HT1080 (cell line): ENCODE data around the gene JDP2. TPM values are rescaled to one million over a fixed set of nuclear protein-coding genes. Genes with fewer than 3 reads are reported as not detected.
A peak's percentile ranks its signal among the peaks of the same experiment; 100 is the strongest.

Experiments
- DNase-seq: peaks from one replicate; pipeline ENCODE4 v3.0.0-alpha.2; 2015; ENCODE audit warnings: low read depth
- total RNA-seq: library from RNA; depleted of rRNA; stranded (reverse); fragments of >200 nt; shearing (Covaris generic); gene quantifications from 2 replicates; pipeline ENCODE4 v1.2.3, GENCODE V29; 2014

JDP2 gene
- total RNA-seq, 1 experiment from 2014 or later = 29.3 TPM

DNA sequence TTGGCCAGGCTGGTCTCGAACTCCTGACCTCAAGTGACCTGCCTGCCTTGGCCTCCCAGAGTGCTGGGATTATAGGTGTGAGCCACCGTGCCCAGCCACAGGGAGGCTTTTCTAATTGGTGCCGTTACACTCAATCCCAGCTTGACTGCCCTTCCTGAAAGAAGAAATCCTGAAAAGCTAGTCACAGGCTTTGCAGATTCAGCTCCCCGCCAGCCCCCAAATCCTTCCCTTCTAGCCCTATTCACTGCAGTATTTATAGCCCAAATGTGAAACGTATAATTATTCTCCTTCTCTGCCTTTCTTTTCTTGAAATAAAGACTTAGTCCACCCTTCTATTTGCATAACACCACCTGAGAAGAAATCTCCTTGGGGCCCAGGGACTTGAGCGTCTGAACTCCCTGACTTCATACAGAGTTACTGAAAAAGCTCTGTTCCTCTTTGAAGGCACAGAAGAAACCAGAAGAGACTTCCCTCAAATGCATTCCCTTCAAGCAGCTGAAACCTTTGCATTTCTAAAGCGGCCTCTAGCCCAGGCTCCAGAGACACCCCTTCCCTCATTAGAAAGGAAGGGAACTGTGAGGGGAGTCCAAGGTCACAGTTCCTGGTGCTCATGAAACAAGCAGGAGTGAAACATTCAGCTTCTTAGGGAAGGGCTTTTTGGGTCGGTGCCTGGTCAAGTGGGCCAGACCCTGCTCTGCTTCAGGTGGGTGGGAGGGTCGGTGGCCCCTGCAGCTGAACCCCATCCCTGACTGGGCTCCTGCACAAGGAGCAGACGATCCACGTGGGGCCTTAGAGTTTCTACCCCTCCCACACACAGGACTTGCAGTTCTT is 52.2 kb downstream of the JDP2 start:
- no peak for DNase-seq

DNA sequence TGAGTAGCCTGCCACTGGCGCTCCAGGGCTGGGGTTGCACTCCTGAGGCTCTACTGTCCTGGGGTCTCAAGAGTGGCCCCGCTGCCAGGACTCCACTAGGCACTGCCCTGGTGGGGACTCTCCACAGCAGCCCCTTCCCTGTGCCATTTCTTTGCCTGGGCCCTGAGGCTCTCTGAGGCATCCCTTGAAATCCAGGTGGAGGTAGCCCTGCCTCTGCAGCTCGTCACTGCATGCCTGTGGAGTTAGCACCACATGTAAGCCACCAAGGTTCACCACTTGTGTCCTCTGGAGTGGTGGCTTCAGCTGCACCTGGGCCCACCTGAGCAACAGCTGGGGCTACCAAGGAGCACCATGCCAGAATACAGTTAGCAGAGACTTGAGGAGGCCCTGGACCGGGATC is 54.5 kb downstream of the JDP2 start:
- no peak for DNase-seq

DNA sequence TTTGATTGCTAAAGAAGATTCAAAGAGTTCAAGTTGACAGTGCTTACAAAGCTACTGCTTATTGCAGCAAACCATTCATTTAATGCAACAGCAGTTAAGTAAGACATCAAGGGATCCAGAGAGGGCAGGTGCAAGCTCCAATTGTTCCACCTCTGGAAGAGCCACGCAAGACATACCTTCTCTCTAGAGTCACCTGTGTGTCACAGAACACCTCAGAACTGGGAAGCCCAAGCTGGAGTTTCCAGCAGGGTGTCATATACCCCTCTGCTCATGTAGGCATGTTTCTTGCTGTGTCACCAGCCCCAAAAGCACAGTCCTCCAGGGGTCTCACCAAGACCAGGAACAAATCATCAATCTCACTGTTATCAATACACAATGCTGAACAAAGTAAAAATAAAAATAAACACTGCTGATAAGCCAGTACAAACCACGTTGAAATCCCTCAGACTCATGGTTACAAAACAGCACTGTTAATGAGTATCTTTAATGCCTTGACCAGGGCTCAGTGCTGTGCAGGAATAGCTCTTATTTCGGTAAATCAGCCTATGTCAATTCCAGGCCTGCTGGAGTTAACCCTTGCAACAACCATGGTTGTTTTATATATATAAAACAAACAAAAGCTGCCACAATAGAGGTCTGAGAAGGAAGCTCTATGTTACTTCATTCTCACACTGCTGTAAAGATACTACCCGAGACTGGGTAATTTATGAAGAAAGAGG is 57.0 kb downstream of the JDP2 start:
- DNase-seq = no peak

DNA sequence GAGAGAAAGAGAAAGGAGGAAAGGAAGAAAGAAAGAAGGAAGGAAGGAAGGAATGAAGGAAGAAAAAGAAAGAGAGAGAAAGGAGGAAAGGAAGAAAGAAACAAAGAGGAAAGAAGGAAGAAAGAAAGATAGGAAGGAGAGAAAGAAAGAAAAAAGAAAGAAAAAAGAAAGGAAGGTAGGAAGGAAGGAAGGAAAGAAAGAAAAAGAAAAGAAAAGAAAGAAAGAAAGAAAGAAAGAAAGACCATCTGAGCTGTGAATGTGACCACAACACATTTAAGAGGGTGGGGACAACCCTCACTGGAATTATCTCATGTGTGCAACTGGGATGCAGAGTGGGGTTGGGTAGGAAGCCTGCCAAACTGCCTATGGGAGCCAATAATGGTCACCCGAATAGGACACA is 58.5 kb downstream of the JDP2 start:
- DNase-seq = no peak

DNA sequence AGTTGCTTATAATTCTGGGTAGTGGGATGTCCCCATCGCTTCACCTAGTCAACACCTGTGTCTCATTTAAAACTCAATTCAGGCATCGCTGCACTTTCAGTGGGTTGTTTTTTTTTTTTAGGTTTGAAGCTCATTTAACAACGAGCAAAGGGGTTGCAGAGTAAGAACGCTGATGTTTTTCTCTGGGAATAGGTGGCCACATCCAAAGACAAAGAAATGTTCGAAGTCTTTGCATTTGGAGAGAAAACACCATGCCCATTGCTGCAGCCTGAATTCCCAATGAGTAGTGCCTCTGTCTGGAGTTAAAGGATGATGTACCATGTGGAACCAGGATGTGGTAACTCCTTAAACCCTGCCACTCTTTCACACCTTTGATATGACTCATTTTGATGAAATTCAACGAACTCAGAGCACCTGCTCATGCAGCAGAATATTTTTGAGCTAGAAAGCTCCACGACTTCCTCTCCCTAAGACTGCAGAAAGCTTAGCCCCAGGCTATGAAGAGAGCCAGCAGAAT is 59.4 kb downstream of the JDP2 start:
- peak; percentile 56 for DNase-seq

DNA sequence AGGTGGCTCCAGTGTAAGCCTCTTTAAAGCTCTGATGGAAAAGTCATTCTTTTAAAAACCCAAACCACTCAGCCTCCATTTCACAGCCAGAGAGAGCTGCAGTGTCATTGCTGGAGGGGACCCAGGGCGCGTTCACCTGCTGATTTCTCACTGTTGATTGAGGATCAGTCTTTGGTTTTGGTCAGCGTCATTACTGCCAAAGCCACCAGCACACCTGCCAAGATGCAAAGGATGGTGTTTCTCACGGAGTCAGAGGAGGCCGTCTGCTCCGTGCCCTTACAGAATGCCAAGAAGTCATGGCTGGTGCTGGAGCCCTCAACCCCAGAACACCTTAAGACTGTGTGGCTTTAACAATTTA is 61.6 kb downstream of the JDP2 start:
- no peak for DNase-seq

DNA sequence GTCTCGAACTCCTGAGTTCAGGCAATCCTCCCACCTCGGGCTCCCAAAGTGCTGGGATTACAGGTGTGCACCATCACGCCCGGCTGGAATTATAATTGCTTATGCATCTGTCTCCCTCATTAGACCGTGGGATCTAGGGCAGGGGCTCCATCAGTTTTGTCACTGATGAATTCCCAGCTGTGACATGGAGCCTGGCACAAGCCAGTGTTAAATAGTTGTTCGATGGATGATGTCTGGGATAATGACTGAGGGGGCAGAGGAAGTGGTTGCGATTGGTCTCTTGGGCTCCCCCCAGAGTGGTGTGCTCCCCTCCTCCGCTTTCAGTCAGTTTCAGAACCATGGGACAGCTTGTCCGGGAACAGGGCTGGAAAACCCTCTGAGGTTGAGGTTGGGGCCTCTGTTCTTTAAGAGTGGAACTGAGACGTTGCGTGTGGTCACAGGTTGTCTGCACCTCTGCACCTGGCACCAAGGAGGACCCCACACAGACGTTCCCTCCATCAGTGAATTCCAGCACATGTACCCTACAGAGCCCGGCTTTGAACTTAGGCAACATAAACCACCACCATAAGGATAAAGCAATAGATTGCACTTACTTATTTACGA is 63.7 kb downstream of the JDP2 start:
- DNase-seq = no peak

DNA sequence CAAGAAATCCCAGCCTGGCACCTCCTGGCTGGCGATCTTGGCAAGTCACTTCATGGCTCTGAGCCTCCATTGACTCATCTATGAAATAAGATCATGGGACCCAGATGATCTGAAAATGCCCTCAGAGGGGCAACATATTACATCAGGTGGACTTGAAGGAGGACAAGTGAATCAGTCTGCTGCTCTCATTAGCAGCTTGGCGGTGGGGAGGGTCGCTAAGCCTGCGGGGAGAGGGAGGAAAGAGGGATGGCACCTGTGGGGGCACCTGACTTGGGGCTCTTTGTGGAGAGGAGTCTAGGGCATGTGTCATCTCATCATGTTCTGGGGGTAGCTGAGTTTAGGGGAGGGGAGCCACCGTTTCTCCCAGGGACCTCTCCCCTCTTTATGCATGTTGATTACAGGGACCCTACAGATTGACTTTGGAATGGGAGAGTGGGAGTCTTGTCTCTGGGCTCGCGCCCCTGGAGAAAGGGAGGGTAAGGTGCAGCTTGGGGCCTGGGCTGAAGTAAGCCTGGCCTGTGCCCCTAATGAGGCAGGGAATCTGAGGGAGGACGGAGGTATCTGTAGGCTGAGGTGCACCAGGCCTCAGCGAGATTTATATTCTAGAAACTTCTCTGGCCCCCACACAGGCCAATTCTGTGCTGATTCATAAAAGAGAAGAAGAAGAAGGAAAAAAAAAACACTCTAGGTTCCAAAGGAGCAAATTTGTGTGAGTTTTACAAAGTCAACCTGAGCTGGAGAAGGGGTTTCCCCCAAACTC is 65.2 kb downstream of the JDP2 start:
- DNase-seq = no peak

DNA sequence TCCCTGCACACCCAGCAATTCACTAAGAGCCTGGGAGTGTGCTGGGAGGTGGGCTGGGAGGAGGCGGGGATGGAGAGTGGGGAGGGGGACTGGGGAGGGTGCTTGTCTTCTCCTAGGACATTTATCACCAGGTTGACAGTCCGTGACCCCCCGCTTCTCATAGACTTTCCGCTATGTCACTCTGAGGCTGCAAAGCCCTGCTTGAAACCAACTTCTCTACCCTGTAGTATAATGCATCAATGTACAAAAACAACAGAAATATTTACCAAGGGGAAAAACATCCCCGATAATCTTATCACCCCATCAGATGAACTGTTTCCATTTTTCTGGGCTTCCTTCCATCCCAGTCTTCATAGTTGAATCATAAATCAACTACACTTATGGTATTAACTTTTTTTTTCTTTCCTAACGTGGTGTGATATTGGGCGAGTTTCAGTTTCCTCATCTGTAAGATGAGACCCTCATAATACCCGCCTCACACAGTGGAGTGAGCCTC is 65.8 kb downstream of the JDP2 start:
- no peak for DNase-seq

DNA sequence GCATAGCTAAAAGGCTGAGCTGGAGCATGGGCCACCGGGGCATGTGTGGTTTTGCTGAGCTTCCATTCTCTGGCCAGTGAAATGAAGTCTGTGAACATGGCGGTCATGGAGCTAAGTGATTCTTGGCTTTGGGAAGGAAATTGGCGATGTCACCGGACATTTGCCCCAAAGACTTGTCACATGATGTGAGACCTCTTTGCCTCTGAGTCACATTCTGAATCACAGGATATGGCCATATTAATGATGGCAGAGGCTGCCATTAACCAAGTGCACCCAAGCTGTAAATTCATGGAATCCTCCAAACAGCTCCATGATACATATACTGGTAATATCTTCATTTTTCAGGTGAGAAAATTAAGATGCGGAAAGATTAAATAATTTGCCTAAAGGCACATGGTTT is 67.1 kb downstream of the JDP2 start:
- DNase-seq = peak; percentile 42

DNA sequence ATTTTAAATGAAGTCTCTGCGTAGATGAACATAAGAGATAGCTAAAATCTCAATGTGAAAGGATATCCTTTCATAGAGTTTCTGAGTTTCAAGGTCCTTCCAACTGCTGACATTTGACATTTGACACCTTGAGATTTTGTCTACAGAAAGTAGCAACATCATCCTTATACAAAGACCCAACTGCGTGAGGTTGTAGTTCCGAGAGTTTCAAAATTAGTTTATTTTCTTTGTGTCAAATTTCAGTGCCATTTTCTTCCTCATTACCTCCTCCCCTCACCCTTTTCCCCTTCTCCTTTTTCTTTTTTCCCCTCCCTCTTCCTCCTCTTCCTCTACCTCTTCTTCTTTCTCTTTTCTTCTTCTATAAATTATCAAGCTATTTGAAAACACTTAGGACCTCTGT is 67.6 kb downstream of the JDP2 start:
- DNase-seq = no peak

DNA sequence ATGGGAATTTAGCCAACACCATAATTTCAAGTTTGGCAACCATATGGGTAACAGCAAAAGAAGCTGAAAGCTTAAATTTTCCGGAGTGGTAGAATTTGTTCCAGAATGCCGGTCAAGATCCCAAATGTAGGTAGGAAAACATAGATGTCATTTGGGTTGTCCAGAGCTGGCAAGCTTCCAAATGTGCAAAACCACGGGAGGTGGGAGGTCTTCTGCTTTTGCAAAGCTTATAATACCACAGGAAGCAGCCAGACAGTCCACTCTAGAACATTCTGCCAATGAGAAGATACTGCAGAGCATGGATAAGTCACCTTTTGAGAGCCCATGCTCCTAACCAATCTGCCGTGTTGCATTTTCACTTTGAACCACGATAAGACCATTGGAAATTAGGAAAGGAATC is 68.1 kb downstream of the JDP2 start:
- no peak for DNase-seq

DNA sequence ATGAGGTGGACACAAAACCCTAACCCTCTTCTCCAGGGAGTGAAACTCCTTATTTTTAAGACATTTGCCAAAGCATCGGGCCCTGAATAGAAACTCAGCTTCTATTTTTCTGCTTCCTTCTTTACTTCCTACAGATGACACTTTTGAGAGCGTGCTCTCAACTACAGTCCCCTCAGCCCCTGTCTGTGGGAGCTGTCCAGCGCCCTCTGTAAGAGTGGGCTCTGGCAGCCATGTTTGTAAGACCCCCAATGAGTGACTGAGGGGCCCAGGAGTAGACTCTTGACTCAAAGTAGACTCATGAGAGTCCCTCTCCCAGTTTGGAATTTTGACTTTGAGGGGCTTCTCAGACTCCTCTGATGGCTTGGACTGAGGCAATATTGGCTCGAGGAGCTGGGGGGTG is 68.9 kb downstream of the JDP2 start:
- no peak for DNase-seq

DNA sequence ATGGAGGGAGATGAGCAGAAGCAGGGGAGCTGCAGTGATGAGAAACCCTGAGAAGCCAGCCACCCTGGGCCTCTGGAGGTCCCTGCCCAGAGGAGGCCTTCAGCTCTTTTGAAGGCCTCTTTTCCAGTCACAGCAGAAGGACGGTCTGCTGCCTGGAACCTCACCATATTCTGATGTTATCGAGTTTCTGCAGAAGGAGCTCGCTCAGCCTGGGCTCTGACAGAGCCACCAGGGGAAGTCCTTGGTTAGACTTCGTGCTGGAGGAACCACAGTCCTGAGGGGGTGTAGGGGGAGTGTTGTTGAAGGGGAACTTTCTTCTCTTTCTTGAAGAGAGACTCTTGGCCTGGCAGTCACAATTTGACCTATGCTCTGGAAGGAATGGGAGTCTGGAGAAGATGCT is 69.4 kb downstream of the JDP2 start:
- DNase-seq = no peak

DNA sequence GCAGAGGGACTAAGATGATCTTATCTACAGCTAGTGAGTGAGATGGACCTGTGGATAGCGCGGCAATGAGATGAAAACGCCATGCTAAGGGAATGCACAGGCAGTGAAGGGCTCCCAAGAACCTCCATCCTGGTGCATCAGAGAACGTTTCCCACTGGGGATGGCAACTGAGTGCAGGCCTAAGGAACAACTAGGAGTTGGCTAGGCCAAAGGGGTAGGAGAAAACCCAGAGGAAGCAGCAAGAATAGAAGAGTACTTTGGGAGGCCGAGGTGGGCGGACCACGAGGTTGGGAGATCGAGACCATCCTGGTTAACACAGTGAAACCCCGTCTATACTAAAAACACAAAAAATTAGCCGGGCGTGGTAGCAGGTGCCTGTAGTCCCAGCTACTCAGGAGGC is 69.9 kb downstream of the JDP2 start:
- no peak for DNase-seq

DNA sequence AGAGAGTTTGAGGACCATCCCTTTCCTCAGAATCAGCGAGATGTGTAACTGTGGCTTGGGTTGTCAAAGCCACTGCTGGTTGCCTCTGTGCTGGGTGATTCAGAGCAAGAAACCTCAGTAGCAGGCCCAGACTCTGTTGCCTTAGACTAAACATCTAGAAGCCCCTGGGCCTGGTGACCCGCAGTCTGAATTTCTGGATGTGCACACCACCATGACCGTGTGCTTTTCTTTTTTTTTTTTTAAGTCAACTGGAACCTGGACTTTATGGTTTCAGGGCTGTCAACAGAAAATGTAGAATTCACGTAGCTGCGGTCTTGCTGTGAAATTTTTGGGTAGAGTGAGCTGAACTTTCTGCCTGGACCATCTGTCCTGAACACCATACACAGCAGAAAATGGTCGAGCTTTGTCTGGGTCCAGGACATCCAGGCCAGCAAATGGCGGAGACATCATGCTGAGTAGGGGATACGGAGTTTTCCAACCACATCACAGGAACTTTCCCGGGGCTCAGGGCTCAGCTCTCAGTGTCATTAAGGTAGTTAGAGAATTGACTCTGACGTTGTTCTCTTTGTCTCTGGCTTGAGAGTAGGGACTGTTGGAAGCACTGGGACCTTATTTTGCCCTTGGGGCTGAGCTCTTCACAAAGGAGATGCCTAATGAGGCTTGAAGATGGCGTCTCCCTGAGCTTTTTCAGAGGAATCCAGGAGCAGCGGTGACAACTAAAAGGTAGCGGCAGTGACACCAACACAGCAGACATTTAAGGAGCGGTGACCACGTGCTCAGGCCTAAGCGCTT is 71.5 kb downstream of the JDP2 start:
- DNase-seq = no peak

DNA sequence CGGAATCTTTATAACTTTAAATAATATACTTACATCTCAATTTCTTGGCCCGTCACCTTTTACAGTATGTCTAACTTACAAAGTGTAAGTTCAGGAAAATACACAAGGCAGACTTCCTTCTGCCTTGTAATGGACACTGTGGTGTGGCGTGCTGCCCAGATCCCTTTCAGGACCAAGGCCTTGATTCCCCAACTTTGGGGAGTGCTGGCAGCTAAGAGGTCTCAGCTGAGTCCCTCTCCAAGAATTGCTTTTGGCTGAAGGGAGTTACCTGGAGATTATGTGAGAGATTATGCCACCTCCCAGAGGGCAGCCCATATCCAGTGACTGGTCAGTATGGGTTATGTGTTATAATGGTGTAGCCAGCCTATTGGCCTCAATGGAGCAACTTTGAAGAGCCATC is 73.3 kb downstream of the JDP2 start:
- DNase-seq = no peak

DNA sequence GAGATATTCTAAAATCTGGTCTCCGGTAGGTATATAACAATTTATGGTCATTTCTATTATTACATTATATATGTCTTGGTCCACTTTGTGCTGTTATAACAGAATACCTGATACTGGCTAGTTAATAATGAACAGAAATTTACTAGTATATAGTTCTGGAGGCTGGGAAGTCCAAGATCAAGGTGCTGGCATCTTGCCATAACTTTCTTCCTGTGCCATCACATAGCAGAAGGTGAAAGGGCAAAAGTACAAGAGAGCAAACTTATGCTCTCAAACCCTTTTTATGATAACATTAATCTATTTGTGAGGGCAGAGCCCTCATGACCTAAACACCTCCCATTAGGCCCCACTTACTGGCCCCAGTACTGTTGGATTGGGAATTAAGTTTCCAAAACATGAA is 76.6 kb downstream of the JDP2 start:
- no peak for DNase-seq

DNA sequence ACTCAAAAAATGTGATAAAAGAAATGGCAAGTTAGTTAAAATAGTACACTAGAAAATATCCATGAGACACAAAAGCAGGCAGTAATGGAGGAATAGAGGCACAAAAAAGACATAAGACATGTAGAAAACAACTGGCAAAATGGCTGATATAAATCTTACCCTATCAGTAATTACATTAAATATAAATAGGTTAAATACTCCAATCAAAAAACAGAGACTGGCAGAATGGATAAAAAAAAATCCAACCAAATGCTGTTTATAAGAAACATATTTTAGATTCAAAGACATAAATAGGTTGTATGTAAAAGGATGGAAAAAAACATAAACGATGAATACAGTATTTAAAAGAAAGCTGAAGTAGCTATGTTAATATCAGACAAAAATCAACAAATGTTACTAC is 79.1 kb downstream of the JDP2 start:
- DNase-seq = no peak

DNA sequence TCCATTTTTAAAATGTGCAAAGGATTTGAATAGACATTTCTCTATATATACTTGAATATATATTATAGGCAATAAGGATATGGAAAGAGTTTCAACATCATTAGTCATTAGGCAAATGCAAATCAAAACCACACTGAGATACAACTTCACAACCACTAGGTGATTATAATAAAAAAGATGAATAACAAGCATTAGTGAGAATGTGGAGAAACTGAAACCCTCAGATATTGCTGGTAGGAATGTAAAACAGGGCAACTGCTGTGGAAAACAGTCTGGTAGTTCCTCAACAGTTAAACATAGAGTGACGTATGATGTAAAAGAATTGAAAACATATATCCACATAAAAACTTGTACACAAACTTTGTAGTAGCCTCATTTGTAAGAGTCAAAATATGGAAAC is 82.7 kb downstream of the JDP2 start:
- DNase-seq = no peak

DNA sequence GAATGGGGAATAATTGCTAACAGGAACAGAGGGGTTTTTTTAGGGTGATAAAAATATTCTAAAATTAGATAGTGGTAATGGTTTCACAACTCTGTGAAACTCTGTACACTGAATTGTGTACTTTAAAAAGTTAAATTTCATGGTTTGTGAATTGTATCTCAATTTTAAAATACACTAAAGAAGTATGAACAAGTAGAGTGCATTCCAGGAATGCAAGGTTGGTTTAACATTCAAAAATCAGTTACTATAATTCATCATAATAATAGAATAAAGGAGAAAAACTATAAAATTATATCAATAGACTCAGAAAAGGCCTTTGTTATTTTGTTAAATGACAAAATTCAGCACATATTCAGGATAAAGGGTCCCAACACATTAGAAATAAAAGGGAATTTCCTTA is 83.4 kb downstream of the JDP2 start:
- DNase-seq = no peak
